AG10803 (cell line): ENCODE measurements around the gene SMYD4.
A peak's percentile ranks its signal among the peaks of the same experiment; 100 is the strongest.
"Not testable (repeated sequence)": the region's sequence is repeated elsewhere in the genome, so short reads cannot be mapped to it uniquely, and the experiment has no call there.

Experiments
- DNase-seq: peaks from one replicate; pipeline ENCODE4 v3.0.0; 2010; ENCODE audit warnings: low read depth
- H3K4me3 ChIP-seq: 2 replicates; pipeline ENCODE4 v1.5.1; 2011; ENCODE audit warnings: mild to moderate bottlenecking, low read length, control low read depth
- TF ChIP-seq, protein P1 (sequence below): conservative IDR thresholded peaks from 2 replicates; pipeline ENCODE4 v1.5.1; 2011; ENCODE audit warnings: mild to moderate bottlenecking, low read length, control low read depth, inconsistent platforms

Gene SMYD4

GRCh38 chr17:1769822-1770477, 59.8 kb downstream of the SMYD4 start:
- DNase-seq: no peak
- H3K4me3 ChIP-seq: no peak overlapping the region

GRCh38 chr17:1767358-1767757, 62.3 kb downstream of the SMYD4 start:
- TF ChIP-seq, protein P1, sequence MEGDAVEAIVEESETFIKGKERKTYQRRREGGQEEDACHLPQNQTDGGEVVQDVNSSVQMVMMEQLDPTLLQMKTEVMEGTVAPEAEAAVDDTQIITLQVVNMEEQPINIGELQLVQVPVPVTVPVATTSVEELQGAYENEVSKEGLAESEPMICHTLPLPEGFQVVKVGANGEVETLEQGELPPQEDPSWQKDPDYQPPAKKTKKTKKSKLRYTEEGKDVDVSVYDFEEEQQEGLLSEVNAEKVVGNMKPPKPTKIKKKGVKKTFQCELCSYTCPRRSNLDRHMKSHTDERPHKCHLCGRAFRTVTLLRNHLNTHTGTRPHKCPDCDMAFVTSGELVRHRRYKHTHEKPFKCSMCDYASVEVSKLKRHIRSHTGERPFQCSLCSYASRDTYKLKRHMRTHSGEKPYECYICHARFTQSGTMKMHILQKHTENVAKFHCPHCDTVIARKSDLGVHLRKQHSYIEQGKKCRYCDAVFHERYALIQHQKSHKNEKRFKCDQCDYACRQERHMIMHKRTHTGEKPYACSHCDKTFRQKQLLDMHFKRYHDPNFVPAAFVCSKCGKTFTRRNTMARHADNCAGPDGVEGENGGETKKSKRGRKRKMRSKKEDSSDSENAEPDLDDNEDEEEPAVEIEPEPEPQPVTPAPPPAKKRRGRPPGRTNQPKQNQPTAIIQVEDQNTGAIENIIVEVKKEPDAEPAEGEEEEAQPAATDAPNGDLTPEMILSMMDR: no peak
- H3K4me3 ChIP-seq: no peak overlapping the region
- no peak for DNase-seq

More at GRCh38 chr17:1769822-1770477, 59.8 kb downstream of the SMYD4 start:
- TF ChIP-seq, protein P1: no peak

GRCh38 chr17:1766382-1767135, 63.1 kb downstream of the SMYD4 start:
- no peak for DNase-seq
- TF ChIP-seq, protein P1: no peak
- no peak overlapping the region for H3K4me3 ChIP-seq

GRCh38 chr17:1765576-1765975, 64.1 kb downstream of the SMYD4 start:
- no peak for DNase-seq
- no peak overlapping the region for H3K4me3 ChIP-seq
- TF ChIP-seq, protein P1: no peak

DNA sequence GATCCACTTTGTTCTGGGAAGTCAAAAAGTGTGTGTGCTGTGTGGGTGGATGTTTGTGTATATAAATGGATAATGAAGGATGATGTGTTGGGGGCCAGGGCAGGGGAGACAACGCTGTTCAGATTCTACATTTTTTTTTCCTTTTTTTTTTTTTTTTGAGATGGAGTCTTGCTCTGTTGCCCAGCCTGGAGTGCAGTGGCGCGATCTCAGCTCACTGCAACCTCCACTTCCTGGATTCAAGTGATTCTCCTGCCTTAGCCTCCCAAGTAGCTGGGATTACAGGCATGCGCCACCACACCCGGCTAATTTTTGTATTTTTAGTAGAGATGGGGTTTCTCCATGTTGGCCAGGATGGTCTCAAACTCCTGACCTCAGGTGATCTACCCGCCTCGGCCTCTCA, 65.0 kb downstream of the SMYD4 start:
- not testable (repeated sequence) for DNase-seq
- peak overlapping the region; percentile 73; the same call in 1 of the 2 replicates for H3K4me3 ChIP-seq

DNA sequence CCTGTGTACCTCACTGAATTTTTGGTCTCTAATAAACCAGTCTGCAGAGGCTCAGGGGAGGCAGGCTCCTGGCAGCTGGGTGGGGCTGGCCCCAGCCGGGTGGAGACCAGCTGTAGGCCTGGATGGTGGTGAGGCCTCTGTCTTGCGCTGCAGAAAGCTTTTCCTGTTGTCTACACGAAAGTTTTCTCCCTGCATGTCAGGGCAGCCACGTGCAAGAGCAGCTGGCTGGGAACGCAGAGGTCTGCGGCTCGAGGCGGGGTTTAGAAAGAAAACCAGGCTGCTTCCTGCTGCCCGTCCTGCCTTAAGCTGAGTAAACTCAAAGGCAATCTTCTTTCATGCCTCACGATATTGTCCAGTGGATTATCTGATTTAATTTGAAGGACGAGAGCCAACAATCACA, 65.4 kb downstream of the SMYD4 start:
- DNase-seq: peak; percentile 94
- H3K4me3 ChIP-seq: peak overlapping the region; percentile 73
- TF ChIP-seq, protein P1: no peak

DNA sequence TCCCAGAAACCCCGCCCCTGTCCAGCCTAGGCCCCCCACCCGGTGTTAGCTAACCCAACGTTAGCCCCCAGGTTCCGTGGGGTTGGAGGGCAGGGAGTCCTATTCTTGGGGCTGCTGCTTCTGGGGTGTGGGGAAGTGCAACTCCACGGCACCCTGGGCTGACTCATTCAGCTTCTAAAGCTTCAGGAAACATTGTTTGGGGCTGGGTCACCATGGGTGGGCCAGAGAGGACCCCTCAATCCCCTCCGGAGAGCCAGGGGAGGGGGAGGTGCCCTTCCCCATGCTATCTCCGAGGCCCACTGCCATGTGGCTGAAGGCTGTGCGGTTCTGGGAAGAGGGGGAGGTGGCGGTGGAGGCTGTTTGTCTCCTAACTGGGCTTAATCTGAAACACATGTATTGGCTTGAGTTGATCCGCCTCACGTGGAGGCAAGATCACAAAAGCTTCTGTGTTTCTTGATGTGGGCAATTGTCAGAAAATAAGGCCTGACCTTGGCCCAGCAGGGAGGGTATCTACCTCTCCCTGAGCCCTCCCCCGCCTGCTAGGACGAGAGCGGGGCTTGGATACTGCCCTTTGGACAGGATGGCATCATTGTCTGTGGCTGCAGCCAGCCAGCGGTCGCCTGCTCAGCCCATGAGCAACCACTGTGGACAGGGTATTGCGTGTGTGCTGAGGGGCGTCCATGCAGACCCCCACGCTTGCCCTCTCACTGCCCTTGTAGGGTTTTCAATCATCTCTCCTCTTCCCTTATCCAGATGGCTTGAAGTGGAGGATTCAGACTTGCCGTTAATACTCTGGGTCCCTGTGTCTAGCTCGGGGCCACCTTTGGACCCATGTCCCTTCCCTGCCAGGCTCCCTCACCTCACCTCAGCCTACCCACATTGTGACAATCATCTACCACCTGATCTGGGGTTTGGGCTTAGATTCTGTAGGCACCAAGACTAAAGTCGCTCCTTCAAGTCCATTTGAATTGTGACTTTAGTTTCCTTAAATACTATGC, 66.5 kb downstream of the SMYD4 start:
- peak; percentile 85 for DNase-seq
- TF ChIP-seq, protein P1: no peak
- peak overlapping the region; percentile 73 for H3K4me3 ChIP-seq
